Activated CD8-positive, alpha-beta memory T cell treated with anti-CD3 and anti-CD28 coated beads for 24 hours (primary cell): Measurements from ENCODE around the gene EEF1AKMT2.
"Not testable (repeated sequence)": the region's sequence is repeated elsewhere in the genome, so short reads cannot be mapped to it uniquely, and the experiment has no call there.

Experiments
- DNase-seq: peaks from one replicate; pipeline ENCODE4 v3.0.0-alpha.2; 2020

The EEF1AKMT2 gene

GRCh38 chr10:124791547-124792348, at the start of gene EEF1AKMT2:
TSS of gene EEF1AKMT2 (minus strand) at chr10:124791887. CDS start at chr10:124791833, 54 bp downstream.
- peak; percentile 94 for DNase-seq

DNA sequence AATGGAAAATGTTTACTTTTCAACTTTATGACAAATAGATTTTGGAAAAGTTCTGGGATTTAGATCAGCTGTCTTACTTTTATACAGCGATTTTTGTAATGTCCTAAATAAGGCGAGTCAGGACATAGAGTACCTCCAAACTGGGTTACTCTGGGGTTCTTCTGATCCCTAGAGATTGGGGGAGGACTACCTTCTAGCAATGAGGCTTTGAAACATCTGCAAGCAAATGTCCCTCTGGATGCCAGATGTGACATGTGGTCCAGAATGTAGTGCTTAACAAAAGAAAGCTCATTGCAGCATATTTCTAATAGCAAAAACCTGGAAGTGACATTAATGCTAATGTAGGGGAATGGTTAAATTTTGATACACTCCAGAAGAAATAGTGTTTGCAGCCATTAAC, 46.0 kb upstream of the EEF1AKMT2 start:
- DNase-seq = no peak

GRCh38 chr10:124831116-124831515, 39.4 kb upstream of the EEF1AKMT2 start:
- DNase-seq = no peak

DNA sequence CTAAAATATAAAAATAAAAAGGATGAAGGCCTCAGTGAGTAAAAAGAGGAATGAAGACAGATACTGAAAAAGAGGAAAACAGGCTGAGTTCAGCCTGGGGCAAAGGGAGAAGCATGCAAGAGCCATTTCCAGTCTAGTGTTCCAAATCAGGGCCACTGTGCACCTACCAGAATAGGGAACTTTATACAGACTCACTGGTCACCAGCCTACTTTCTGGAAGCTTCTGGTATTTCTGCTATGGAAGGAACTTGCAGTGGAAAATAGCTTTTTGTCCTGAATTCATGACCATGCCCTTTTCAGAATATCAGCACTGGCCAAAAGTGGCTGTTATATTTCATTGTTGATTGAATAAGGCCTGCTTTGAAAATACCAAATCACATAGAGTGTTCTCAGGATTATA, 38.8 kb upstream of the EEF1AKMT2 start:
- no peak for DNase-seq

DNA sequence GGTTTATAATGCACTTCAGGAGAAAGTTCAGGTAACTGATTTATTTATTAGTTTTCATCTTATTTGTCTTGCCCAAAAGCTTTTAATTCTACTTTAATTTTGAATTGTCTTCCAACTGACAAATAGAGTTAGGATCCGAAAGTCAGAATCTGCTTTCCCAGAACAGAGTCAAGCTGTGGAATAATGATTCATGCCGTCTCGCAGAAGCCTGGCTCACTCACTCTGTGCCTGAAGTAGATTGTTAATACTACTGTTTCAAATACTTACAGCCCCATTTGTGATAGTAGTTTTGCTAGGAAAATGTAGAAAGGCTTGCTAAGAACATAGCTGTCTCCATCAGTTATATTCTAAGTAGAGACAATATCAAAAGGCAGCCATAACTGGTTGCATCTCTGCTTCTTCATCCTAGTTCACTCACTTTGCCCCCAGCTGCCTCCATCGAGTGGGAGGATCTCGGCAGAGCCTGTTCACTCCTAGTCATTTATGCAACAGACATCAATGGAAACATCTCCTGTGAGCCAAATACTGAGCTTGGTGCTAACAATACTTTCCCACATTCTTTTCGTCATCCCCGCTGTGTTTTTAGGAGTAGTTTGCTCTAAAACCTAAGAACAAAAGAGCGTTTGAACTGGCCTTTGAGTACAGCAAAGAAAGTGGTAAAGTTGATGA, 37.9 kb upstream of the EEF1AKMT2 start:
- no peak for DNase-seq

- DNase-seq = no peak
Measured at GRCh38 chr10:124827474-124827873, 35.8 kb upstream of the EEF1AKMT2 start.

DNA sequence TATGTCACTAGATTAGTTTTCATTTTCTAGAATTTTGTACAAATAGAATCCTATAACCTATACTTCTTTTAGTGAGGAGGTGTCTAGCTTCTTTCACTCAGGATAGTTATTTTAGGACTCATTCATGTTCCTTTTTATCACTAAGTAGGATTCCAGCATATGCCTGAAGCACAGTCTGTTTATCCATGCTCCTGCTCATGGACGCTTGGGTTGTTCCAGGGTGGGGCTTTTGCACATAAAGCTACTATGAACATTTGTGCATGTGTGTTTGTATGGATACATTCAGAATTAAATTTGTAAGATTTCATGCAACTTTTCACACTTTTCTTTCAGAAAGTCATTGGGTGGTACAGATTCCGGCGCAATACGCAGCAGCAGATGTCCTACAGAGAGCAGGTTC, 34.6 kb upstream of the EEF1AKMT2 start:
- peak; percentile 5 for DNase-seq

DNA sequence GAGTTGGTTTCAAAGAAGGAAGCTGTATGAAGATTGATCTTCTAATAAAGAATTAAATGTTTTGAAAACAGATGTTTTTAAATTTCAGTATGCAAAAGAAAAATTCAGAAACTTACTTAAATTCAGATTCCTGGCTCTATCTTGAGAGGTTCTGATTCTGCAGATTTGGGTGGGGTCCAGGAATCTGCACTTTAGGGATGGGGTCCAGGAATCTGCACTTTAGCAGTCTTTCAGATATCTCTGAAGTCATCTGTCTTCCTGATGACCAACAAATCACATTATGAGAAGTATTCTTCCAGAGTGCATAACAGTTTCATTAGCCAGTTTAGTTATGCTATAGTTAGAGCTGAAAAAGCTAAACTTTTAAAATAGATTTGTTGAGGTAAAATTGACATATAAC, 34.0 kb upstream of the EEF1AKMT2 start:
- no peak for DNase-seq

- DNase-seq = peak; percentile 9
Measured at GRCh38 chr10:124824932-124825331, 33.2 kb upstream of the EEF1AKMT2 start.

DNA sequence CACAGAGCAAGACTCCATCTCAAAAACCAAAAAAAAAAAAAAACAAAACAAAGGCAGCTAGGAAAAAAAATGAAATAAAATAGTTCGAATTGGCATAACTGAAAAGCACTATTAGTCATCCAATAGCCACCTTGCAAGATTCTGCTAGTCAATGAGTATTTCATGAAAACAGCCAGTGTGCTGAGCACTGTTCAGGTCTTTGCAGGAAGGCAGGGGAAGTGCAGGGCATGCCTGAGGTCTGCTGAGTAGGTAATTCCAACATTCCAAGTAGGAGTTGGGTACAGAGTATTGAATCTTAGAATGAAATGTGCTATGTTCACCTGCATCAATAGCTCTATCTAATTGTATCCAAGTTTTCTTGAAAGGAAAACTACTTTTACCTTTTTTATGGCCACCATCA, 32.8 kb upstream of the EEF1AKMT2 start:
- peak; percentile 40 for DNase-seq

GRCh38 chr10:124821520-124821919, 29.8 kb upstream of the EEF1AKMT2 start:
- DNase-seq = no peak

- DNase-seq = peak; percentile 1
Measured at GRCh38 chr10:124820121-124820520, 28.4 kb upstream of the EEF1AKMT2 start.

DNA sequence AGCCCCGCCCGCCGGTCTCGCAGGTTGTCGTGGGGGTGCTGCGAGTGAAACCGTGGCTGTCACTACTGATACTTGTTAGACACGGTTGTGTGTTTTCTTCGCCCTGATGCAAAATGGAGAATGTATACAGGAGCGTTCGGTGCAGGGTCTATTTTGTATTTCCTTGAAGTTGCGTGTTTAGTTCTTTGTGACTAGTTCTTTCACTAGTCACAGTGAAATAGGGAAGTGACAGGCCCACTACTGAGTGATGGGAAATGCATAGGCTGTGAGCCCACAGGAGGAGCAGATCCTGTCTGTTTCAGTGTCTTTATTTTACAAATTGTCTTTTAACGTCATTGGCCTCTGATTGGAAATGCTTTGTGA, 10.6 kb upstream of the EEF1AKMT2 start:
- no peak for DNase-seq

DNA sequence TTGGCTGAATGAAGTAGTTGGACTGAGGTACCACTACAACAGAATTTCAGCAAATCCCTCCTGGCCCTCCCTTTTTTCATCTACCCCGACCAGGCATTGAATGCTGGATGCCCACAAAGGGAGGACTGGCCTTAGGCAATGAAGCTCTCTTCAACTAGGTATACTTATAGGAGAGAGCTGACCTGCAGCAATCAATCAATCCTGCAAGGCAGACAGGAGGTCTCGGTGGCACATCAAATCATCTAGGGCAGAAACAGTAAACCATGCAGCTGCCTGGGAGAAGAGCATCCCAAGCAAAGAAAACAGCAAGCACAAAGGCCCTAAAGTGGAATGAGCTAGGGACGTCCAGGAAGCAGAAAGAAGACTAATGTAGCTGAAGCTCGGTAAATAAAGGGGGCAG, 7.5 kb upstream of the EEF1AKMT2 start:
- DNase-seq = peak; percentile 13

DNA sequence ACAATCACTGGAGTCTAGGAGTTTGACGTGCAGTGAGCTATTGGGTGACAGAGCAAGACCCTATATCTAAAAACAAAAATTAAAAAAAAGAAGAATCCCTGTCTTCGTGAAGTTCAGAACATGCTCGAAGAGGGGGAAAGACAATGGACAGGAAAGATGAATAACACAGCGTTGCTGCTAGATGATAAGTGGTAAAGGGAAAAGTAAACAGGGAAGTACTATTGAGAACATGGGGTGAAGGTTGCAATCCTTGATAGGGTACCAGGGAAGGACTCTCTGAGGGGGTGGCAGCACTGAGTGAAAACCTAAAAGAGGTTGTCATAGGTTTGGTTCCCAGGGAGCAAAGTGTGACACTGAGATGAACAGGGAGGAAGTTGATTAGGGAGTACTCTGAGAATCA, 7.1 kb upstream of the EEF1AKMT2 start:
- DNase-seq = no peak

DNA sequence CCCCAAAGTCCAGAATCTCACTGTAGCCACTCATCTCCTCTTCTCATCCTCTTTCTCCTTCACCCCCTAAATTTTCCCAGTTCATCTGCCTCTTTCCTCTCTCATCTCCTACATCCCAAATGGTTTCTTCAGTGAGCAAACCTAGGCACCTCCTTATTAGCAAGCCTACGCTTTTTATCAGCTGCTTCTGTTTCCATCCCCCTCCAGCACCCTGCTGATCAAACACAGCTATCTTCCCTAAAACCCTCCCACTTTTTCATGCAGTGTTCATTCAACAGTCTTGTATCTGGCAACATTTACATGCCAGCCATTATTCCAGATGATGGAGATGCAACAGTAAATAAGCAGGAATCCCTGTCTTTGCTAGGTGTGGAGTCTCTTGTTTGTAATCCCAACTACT, 6.7 kb upstream of the EEF1AKMT2 start:
- peak; percentile 7 for DNase-seq

DNA sequence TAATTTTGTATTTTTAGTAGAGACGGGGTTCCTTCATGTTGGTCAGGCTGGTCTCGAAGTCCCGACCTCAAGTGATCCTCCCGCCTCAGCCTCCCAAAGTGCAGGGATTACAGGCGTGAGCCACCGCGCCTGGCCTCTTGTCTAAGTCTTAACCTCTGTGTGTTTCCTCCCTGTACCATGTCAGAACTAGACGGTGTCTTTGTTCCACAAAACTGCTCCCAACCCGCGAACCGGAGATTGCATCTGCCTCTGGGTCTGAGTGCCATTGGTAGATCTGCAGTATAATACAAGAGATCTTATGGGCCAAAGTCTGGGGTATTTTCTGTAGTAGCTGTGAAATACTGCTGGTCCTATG, 1.3 kb upstream of the EEF1AKMT2 start:
- no peak for DNase-seq

DNA sequence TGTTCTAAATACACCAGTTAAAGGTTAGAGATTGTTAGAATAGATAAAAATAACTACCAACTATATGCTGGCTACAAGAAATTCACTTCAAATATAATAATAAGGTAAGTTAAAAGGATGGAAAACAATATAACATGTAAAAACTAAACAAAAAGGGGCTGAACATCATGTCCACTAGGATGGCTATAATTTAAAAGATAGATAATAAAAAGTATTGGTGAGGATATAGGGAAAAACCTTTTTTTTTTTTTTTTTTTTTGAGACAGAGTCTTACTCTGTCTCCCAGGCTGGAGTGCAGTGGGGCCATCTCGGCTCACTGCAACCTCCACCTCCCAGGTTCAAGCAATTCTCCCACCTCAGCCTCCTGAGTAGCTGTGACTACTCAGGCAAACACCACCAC, 8.8 kb downstream of the EEF1AKMT2 start:
- DNase-seq = not testable (repeated sequence)

- DNase-seq = no peak
Measured at GRCh38 chr10:124768791-124769190, 22.9 kb downstream of the EEF1AKMT2 start.

GRCh38 chr10:124765256-124765655, 26.4 kb downstream of the EEF1AKMT2 start:
- DNase-seq = no peak

- no peak for DNase-seq
Measured at GRCh38 chr10:124763267-124763666, 28.4 kb downstream of the EEF1AKMT2 start.

DNA sequence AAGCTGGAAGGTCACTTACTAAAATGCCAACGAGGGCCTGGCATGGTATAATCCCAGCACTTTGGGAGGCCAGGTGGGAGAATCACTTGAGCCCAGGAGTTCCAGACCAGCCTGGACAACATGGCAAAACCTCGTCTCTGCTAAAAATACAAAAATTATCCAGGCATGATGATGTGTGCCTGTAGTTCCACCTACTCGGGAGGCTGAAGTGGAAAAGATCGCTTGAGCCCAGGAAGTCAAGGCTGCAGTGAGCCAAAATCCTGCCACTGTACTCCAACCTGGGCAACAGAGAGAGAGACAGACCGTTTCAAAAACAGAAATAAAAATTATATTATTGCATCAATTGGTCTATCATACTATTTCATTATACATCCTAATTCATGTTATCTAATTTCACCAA, 29.4 kb downstream of the EEF1AKMT2 start:
- no peak for DNase-seq

- no peak for DNase-seq
Measured at GRCh38 chr10:124756156-124756903, 35.4 kb downstream of the EEF1AKMT2 start.

DNA sequence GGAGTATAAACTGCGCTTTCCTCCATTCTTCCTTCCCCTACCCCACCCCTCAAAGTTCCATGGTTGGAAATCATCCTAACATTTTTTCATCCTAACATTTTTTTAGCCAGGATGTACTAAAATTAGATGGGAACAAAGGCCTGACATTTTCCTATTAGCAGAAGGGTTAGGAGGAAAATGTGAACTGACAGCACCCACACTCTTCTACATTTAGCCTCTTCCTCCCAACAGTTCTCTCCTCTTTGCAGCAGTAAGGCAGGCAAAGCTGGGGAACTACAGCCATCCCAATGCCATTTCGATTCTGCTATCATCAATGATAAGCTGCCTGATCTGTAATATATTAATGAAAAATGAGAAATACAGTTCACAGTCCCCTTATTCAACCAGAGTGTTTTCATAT, 36.1 kb downstream of the EEF1AKMT2 start:
- no peak for DNase-seq
